RPMI7951 (cell line): ENCODE data around the gene PLXNA2. TPM values are rescaled to one million over a fixed set of nuclear protein-coding genes. Genes with fewer than 3 reads are reported as not detected.

Source experiments
- DNase-seq: peaks from one replicate; pipeline ENCODE4 v3.0.0-alpha.2; 2012; ENCODE audit warnings: low read depth
- total RNA-seq: library from RNA; depleted of rRNA; stranded (reverse); fragments of >200 nt; shearing (Covaris generic); gene quantifications from 2 replicates; pipeline ENCODE4 v1.2.3, GENCODE V29; 2014

Gene PLXNA2
- total RNA-seq, 1 experiment from 2014 or later: 9.4 TPM

DNA sequence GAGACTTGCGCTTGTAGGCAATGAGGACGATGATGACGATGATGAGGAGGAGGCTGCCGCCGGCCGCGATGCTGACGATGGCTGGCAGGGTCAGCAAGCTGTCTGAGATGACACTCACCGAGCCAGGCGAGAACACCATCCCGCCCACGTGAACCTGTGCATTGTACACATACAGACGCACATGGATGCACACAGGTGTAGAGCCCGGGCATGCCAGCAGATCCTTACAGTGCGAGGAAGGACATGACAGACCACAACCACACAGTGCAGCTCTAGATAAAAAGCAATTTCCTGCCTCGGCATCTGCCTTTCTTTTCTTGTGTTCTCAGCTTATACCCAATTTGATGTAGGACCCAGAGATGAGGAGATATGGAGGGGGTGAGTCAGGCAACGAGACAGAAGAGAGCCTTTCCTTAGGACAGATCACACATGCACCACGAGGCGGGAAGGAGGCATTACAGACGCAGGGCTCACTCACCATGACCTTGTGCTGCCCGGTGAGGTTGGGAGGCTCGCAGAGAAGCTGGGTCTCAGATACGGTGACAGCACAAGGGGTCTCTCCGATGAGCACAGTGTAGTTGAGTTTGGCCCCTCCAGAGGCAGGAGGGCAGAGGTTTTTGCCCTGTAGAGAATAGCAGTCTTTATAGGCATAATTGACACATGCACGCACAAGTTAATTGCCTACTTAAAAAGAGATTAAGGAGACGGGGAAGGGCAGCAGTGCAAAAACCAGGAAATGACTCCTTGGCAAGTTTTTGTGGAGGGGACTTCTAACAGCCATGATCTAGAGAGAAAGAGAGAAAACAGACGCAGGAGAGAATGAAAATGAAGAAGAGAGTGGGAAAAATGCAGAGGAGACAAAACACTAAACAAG, 199.4 kb downstream of the PLXNA2 start:
- DNase-seq: no peak

DNA sequence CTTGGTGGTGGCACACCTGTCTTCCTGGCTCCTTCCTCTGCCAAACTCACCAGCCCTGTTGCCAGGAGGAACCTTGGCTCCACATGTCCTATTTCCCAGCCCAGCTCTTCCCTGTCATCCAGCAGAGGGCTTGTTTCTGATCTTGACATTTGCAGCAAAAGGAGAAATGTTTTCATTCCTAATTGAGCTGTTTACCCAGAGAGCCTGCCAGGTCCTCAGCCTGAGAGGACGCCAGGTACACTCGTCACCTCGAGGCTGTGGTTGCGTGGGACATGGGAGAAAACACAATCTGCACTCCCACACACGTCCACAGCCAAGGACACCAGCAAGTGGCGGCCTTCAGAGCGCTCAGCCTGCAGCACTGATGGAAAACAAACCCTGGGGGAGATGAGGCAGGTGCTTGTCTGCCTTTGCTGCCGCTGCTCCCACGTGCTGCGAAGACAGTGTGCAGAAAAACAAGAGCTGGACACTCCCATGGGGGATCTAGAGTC, 200.4 kb downstream of the PLXNA2 start:
- no peak for DNase-seq

DNA sequence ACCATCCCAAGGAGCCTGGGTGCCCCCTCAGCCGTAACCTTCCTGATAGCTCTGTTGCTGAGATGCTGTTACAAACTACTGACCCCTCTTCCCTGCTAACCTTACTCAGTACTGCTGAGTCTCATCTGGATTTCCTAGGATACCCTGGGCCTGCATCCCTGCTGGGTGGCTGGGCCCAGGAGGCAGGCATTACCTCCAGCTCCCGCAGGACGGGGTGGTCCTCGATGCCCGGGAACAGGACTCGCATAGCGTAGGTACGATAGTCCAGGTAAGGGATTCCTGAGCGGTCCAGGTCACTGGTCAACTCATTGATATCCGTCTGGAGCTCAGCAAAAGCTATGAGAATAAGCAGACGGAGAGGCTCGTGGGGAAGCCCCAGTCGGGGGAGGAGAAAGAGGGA, 201.3 kb downstream of the PLXNA2 start:
- no peak for DNase-seq

DNA sequence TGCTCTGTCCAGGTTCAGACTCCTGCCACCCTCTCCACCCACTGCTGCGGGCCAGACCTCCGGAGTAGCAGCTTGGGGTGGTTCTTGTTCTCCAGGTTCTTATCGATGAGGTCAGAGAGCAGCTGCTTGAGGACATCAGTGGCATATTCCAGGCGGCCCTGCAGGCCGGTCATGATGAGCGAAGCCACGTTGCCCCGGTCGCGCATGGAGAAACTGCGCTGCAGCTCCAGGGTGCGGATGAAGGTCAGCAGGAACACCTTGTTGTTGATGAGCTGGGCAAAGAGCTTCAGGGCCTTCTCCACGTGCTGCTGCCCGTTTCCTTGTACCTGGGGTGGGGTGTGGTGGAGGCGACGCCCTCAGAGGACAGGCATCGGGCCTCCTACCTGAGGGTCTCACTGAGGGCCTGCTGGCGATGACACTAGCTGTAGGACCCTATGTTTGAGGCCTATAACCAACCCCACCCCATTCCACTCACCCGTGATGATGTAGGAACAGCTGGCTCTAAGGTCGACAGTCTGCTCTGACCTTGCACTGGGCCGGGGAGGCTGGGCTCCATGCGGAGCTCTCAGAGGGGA, 202.1 kb downstream of the PLXNA2 start:
- DNase-seq: no peak

DNA sequence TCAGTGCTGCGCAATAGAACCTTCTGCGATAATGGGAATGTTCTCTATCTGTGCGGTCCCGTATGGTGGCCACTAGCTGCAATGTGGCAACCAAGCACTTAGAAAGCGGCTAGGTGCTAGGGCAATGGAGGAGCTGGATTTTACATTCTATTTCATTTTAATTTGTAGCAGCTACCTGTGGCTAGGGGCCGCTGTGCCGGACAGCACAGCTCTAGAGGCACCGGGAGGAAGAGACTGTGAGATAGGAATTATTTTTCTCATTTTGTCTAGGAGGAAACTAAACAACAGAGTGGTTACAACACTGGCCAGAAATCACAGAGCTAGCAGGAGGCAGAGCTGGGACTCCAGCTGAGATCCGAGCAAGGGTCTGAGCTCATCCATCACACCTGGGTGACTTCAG, 202.7 kb downstream of the PLXNA2 start:
- DNase-seq: no peak

DNA sequence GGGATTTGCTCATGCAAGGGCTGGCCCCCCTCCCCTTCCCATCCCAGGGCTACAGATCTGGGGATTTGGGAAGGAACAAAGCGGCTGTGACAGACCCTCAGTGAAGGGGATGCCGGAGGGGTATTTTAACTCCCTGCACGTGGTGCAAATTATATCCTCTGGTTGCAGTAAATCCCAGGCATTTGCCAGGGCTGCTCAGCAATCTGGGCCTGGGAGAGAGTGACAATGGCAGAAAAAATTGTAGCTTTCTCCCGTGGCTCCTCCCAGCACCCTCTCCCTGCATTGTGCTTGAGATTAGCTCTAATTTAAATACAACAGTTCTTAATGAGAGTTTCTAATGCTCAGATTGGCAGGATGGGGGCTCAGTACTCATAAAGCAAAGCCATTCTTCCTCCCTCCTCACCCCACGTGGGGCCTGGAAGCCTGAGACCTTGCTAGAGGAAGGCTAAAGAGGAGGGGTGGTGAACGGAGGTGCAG, 203.3 kb downstream of the PLXNA2 start:
- DNase-seq: no peak

DNA sequence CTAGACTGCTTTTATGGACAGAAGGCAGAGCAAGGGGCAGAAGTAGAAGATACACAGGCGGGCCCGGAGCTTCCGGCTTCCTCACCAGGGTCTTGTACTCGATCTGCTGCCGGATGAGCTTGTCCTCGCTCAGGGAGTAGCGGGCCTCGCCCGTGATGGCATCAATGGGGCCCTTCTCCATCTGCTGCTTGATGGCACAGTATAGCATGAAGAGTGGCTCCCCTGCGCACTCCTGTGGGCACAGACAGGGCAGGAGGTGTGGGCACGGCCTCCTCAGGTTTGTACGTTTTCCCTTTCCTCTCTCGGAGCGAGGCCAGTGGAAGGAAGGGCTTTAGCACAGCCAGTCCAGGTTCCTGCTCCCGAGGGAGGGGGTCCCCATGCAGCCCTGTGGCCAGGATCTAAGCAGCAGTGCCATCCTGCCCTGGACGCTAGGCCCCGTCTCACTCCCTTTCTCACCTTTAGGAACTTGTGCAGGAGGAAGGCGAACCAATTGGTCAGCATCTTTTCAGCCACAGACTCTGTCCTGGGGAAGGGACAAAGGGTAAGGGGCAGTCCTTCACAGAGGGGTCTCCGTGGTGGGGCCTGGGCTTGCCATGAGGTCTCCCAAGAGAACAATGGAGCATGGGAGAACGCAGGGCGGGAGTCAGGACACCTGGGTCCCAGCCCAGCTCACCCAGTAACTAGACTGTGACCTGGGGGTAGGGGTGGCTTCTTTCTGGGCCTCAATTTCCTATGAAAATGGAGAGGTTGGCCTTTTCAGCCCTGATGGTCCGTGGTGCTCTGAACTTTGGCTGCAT, 204.4 kb downstream of the PLXNA2 start:
- no peak for DNase-seq

DNA sequence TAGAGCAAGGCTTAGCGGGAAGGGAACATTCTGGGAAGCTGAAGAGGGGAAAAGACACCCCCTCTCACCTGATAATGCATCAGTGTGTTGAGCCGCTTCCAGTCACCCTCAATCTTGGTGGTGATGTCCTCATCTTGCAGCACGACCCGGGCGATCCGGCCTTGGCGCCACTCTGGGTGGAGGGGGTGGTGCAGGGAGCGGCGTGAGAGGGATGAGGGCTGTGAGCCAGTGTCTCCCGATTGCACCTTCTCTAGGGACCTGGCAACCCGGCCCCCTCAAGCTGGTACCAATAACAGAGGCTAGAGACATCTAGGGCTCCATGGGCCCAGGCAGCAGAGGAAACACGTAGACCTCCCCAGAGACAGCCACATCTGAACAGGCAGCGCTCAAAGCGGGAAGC, 205.9 kb downstream of the PLXNA2 start:
- DNase-seq: no peak

DNA sequence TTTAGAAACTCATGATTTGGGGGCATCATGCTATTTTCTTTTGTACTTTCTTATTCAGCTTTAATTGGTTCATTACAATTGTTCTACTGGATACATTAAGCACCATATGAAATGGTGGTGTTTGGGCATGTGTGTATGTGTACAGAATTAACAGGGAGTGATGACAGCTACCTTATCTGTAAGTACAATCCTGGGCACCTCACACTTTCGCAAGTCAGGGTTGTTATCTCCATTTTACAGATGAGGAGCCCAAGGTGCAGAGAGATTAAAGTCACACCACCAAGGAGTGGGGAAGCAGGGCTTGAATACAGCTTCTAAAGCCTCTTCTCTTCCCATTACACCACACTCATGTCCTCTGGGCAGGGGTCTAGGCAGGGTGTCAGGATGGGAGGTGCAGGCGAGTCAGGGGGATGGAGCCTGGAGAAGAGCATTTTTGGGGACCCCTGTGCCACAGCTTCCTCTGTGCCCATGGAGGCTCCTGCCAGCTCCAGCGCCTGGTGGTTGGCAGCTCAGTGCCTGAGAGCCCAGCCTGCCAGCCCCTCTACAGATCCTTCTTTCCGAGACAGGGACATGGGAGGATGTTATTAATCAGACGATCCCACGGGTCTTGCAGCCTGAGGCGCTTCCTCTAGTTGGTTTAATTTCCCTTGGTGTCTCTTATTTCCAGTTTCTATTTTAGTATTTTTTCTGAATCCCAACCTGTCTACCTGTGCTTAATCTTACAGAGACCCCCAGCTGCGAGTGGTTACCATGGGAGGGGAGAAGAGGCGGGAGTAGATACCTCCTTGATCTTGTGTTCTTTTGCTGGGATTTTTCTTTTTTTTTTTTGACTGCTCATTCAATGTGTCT, 207.0 kb downstream of the PLXNA2 start:
- no peak for DNase-seq

DNA sequence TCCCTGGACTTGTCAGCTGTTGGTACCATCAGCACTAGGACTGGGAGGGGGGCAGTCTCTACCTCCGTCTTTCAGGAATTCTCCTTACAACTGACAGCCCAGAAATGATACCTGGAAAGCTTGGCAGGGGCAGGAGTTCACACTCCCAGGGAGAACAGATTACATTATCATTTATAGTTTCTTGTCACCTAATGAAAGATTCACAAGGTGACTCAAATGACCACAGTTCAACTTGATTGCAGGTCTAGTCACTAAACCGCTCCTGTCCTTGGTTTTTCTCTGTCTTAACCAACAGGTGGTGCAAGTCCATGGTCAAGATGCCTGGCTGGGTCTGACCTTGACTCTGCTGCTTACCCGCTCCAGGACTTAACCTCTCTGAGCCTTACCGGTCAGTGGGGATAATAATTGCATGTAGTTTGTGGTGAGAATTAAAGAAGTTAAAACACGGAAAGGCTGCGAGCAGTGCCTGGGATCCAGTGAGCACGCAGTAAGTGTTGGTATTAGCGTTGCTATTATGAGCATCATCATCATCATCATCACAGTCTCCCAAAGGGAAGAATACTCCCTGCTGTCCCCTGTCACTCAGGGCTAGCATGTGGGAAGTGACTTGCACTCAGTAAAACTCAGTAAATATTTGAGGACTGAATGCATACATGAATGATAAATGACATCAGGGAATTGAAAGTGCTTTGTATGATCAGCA, 207.9 kb downstream of the PLXNA2 start:
- no peak for DNase-seq

DNA sequence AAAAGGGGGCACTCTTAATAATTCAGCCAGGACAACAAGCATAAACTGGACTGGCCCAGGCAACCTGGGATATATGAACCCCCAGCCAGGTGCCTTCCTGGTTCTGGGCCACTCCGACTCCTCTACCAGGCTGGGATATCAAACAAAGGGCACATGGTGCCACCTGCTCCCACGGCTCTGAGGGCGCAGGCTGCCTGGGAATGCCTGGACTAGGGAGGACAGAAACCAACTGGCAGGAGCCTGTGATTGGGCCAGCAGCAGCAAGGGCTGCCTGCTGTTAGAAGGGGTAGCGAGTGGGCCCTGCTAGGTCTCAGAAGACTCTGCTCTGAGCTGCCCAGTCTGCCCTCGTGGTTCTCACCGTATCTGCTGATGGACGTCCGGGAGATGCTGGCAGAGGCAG, 210.0 kb downstream of the PLXNA2 start:
- no peak for DNase-seq

DNA sequence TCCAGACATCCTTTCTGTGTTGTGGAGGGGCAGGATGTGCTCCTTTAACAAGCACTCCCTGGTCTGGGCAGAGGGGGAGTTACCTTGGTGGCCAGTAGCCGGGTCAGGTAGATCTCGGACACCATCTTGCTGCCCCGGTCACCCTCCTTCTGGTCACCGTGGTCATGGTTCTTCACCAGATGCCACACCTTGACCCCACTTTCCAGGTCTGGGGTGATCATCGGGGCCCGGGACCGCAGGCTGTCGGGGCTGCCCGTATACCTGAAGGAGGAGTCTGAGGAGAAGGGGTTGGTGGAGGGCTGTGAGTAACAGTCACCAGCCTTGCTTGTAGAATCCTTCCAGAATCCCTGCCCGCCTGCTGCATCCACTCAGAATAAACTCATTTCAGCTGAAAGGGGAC, 210.9 kb downstream of the PLXNA2 start:
- DNase-seq: no peak

DNA sequence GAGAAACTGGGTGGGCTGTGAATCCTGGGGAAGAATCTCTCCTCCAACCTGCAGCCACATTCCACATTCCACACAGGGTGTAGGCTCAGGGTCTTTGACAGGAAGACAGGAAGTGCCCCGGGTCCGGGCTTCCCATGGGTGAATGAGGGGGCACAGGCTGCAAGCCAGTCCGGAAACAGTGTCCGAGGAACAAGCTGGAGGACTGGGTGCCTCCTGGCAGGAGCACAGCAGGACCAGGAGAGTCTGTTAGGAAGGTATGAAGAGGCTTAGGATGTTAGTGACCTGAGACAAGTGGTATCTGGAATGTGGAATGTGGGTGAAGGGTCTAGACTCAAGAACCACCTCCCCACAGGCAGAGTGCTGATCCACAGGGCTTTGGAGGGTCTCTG, 212.3 kb downstream of the PLXNA2 start:
- DNase-seq: no peak

DNA sequence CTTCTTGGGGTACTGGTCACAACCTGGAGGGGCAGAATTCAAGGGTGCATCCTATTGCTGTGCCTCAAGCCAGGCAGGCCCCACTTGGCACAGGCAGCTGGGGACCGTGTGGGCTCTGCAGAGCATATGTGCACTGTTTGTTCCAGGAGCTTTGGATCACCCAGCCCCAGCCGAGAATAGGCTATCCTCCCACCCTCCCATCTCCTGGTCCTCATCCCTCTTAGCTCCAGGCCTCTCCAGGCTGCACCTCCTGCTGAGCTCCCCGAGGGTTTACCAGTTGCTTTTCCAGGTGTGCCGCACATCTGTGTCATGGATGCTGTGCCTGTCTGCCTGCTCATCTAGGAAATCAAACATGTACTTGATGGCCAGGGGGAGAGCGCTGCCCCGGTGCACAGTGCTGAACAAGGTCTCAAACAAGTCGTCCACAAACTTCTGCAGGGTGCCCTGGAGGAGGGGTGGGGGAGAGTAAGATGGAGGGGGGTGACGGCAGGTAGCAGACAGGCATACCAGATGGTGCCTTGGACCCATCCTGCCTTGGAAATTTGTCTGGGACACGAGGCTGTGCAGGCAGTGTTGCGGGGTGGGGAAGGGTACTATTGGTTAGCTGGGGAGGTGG, 212.8 kb downstream of the PLXNA2 start:
- peak; percentile 28 for DNase-seq

DNA sequence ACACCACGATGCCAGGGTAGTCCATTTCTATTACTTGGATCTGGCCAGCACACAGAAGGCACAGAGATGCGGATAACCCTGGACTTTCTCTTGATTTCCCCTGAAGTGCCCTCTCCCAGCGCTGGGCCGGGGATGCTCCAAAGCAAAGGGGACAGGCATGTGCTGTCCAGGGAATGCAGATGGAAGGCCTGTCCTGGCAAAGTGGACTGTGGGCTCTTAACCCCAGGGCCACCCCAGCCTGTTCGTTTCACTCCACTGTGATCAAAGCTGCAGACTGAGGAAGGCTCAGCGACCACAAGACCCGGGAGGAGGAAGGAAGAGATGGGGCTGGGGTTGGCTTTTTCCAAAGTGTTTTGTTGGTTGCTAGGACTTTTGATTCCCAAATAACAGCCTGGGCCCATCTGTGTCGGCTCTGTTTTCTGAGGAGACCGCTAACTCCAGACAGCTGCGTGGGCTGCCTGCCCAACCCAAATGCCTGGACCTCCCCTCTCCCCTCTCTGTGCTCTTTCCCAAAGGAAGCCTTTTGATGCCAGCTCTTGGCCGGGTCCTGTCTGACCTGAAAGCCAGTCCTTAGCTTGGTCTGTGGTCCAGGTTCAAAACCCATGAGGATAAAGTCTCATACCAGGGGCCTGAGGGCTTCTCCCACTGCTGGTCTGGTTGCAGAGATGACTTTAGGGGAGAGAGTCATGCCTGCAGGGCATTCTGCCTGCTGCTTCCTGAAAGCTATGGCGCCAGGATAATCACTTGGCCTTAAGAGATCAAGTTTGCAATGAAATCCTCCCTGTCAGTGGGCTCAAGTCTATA, 213.7 kb downstream of the PLXNA2 start:
- DNase-seq: peak; percentile 95

DNA sequence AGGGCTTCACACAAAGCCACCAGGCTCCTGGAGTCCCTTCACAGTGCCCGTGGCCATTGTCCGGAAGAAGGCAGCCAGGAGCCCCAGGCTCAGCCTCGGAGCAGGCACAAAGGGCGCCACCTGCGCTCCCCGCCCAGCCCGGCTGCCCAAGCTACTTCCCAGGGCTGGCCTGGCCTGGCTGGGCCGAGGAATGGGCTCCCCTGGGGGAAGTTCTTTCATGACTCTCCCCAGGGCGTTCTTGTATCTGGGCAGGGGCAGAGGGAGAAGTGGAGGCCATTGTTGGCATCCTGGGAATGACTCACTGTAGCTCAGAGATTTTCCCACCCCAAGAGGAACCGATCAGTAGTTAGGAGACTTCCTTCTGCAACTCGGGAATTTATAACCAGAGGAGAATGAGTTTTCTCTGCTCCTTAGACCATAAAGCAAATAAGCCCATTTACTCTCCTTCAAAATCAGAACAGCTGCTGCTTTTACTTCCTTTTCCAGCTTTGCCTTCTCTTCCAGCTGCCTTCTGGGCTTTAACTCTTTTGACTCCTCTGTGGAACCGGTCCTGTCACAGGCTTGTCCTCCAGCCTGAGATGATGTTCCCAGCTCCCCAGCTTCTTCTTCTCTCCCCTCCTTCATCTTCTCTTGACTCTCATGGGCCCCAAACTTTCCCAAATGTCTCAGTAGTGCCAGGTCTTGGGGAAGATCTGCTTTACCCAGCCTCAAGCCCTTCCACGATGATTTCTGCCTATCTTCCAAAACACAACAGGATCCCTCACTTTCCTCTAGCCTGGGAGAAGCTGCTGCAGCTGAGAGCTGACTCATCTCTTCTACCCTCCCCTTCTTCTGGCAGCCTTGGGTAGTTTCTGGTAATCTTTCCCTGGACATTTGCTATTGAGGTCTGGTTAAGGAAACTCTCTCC, 214.6 kb downstream of the PLXNA2 start:
- peak; percentile 84 for DNase-seq

DNA sequence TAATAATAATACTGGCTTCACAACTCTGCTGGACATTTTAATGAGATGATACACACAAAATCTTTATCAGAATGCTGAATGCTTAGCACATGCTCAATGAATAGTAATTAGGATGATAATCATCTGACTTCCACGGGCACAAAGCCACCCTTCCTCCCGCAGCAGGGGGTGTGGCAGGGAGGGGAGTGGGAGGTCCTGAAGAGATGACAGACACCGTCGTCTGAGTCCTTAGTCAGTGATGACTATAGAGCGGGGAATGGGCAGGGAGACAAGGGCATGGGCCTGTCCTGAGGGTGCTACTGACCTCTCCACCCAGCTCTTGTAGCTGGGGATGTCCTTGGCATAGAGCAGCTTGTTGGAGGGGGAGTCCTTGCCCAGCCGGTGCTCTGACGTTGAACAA, 215.7 kb downstream of the PLXNA2 start:
- DNase-seq: no peak

DNA sequence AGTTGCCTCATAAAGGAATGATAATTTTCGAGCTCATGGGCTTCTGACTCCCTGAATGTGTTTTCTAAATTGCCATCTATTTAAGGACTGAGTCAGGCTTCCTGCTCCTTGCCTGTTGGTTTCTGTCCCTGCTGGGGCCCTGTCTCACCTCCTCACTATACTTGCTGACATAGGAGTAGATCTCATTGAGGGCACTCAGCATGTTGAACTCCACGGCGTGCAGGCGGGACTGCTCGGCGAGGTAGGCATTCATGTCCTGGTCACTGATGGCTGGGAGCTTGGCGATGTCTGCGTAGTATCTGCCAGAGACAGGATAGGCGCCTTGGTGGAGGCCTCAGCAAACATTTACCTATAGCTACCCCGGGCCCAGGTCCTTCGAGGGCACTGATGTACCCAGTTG, 216.3 kb downstream of the PLXNA2 start:
- no peak for DNase-seq
